ENCODE results near the gene PCBD2.

- TF ChIP-seq EZH2phosphoT487 (IDR thresholded peaks at IDR 0.05; ENCODE audit: low read length) (no peak), CTCF (IDR thresholded peaks at IDR 0.05; ENCODE audit: low read length) (no peak), EZH2 (optimal IDR thresholded peaks at IDR 0.05; ENCODE audit: low read depth, low read length) (no peak)
Observed at GRCh38 chr5:134891473-134891872, 13.5 kb upstream of the PCBD2 start.
